ENCODE measurements around the gene PFKFB3. TPM values are rescaled to one million over a fixed set of nuclear protein-coding genes. Genes with fewer than 3 reads are reported as not detected.
A peak's percentile ranks its signal among the peaks of the same experiment; 100 is the strongest.

Gene PFKFB3
- polyA plus RNA-seq, 3 donors = 12.2 to 101 (median 15.8) TPM

DNA sequence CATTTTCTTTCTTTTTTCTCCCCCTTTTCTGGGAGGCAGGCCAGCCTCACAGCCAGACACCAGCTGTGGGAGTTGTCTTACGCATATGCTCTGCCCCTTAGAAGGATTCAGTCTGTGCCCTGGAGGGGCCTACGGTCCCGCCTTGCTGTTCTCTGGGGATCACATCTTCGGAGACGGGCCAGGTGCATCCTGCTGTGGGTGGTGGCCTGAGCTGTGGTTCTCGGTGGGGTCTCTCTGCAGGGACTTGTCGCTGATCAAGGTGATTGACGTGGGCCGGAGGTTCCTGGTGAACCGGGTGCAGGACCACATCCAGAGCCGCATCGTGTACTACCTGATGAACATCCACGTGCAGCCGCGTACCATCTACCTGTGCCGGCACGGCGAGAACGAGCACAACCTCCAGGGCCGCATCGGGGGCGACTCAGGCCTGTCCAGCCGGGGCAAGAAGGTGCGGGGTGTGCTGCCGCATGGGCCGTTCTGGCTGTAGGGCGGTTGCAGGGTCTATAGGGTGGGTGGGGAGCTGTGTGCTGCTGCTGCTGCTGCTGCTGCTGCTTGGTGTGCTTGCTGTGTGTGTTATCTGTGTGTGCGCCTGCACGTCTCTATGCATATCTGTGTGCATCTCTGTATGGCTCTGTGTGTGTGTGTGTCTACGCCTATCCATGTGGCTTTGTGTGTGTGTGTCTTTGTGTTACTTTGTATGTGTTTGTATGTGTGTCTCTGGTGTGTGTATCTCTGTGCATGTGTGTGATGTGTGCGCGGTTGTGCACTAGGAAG lies 17.9 kb downstream of the PFKFB3 start:
- no peak overlapping the region for H3K4me2 ChIP-seq (replicated peaks; ENCODE audit: extremely low read depth, low read length, poor library complexity, severe bottlenecking)
- H3K27me3 Mint-ChIP-seq (ENCODE audit: low read depth in 3 of 3) = peaks cover 0 to 3% (median 2%) of the 10 kb centered on the region in 3 donors
- 98% methylated on average over 31 of the region's 32 CpGs for WGBS (ENCODE audit: insufficient coverage)
- H3K9me3 Mint-ChIP-seq = peaks cover 0 to 2% (median 0%) of the 10 kb centered on the region in 7 donors
- H3K36me3 ChIP-seq (replicated peaks in 1 of 2; ENCODE audit: control insufficient read depth in 1 of 2, insufficient read depth in 2 of 2, low read length in 2 of 2) = peaks cover 96 to 98% of the 10 kb centered on the region in 2 donors
- intact Hi-C loops (cut with micrococcal nuclease) = no loop called here
- peak overlapping the region in 2 of 7 donors; percentile 25 to 33 for H3K27ac Mint-ChIP-seq
- no peaks in the 10 kb centered on the region for H3K9me3 ChIP-seq (replicated peaks in 1 of 2; ENCODE audit: control insufficient read depth in 1 of 2, insufficient read depth in 1 of 2, low read length in 2 of 2)
- H3K4me3 ChIP-seq (replicated peaks in 1 of 3; ENCODE audit: low read depth in 2 of 3, low read length in 3 of 3) = no peak overlapping the region
- no peaks in the 10 kb centered on the region for H3K4me1 Mint-ChIP-seq
- H4K20me1 ChIP-seq (ENCODE audit: insufficient read depth, low read length) = peaks cover 85% of the 10 kb centered on the region
- H2AFZ ChIP-seq (ENCODE audit: insufficient read depth, low read depth, low read length, poor library complexity, severe bottlenecking) = no peak overlapping the region
- peaks cover 96 to 98% of the 10 kb centered on the region in 2 donors for H3K36me3 Mint-ChIP-seq
- no peaks in the 10 kb centered on the region for H3K4me1 ChIP-seq (ENCODE audit: control insufficient read depth in 1 of 2, insufficient read depth in 2 of 2, low read length in 2 of 2)
- TF ChIP-seq, protein P1, sequence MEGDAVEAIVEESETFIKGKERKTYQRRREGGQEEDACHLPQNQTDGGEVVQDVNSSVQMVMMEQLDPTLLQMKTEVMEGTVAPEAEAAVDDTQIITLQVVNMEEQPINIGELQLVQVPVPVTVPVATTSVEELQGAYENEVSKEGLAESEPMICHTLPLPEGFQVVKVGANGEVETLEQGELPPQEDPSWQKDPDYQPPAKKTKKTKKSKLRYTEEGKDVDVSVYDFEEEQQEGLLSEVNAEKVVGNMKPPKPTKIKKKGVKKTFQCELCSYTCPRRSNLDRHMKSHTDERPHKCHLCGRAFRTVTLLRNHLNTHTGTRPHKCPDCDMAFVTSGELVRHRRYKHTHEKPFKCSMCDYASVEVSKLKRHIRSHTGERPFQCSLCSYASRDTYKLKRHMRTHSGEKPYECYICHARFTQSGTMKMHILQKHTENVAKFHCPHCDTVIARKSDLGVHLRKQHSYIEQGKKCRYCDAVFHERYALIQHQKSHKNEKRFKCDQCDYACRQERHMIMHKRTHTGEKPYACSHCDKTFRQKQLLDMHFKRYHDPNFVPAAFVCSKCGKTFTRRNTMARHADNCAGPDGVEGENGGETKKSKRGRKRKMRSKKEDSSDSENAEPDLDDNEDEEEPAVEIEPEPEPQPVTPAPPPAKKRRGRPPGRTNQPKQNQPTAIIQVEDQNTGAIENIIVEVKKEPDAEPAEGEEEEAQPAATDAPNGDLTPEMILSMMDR (IDR thresholded peaks at IDR 0.05) = no peak
- H3K27ac ChIP-seq (ENCODE audit: low read depth in 1 of 2, low read length in 2 of 2) = no peak overlapping the region
- peak overlapping the region in 1 of 2 donors; percentile 25 for H3K4me3 Mint-ChIP-seq
- no peaks in the 10 kb centered on the region for H3K27me3 ChIP-seq (ENCODE audit: control insufficient read depth in 2 of 2, insufficient read depth in 2 of 2, low read length in 2 of 2)
- no peaks in the 10 kb centered on the region for H3K79me2 ChIP-seq (ENCODE audit: insufficient read depth, low read length)
- no peak for DNase-seq
- H3K9ac ChIP-seq (ENCODE audit: insufficient read depth, low read length, poor library complexity, severe bottlenecking) = no peak overlapping the region

DNA sequence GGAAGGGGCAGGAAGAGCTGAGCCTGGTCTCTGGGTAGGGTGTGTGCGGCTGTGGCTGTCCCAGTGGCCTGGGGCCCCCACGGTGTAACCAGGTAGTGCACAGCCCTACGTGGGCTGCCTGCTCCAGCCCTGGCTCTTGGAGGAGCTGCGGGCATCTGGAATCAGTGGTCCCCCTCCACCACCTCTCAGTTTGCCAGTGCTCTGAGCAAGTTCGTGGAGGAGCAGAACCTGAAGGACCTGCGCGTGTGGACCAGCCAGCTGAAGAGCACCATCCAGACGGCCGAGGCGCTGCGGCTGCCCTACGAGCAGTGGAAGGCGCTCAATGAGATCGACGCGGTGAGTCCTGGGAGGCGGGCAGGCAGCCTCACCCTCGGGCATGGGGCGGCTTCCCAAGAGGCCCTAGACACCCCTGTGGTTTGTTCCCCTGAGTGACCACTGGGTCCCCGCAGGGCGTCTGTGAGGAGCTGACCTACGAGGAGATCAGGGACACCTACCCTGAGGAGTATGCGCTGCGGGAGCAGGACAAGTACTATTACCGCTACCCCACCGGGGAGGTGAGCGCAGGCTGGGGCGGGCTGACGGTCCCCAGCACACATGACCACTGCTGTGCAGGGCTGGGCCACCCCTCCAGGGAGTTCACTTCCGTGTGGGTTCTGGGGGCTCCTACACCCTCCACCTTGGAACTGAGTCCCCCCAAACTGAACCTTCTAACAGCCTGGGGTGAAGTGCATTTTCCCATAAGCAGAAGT lies 18.6 kb downstream of the PFKFB3 start:
- 98% methylated on average over 28 of the region's 30 CpGs for WGBS (ENCODE audit: insufficient coverage)
- H3K27me3 Mint-ChIP-seq (ENCODE audit: low read depth in 3 of 3) = peaks cover 0 to 7% (median 2%) of the 10 kb centered on the region in 3 donors
- peaks cover 98% of the 10 kb centered on the region in 2 donors for H3K36me3 Mint-ChIP-seq
- Histone ChIP-seq H3K4me1 (ENCODE audit: control insufficient read depth in 1 of 2, insufficient read depth in 2 of 2, low read length in 2 of 2) (no peaks in the 10 kb centered on the region), H3K9me3 (replicated peaks in 1 of 2; ENCODE audit: control insufficient read depth in 1 of 2, insufficient read depth in 1 of 2, low read length in 2 of 2) (no peaks in the 10 kb centered on the region), H3K36me3 (replicated peaks in 1 of 2; ENCODE audit: control insufficient read depth in 1 of 2, insufficient read depth in 2 of 2, low read length in 2 of 2) (peaks cover 96 to 98% of the 10 kb centered on the region in 2 donors), H3K4me2 (replicated peaks; ENCODE audit: extremely low read depth, low read length, poor library complexity, severe bottlenecking) (no peak overlapping the region), H2AFZ (ENCODE audit: insufficient read depth, low read depth, low read length, poor library complexity, severe bottlenecking) (no peak overlapping the region), H3K27ac (ENCODE audit: low read depth in 1 of 2, low read length in 2 of 2) (no peak overlapping the region), H3K4me3 (replicated peaks in 1 of 3; ENCODE audit: low read depth in 2 of 3, low read length in 3 of 3) (no peak overlapping the region), H3K79me2 (ENCODE audit: insufficient read depth, low read length) (no peaks in the 10 kb centered on the region), H3K9ac (ENCODE audit: insufficient read depth, low read length, poor library complexity, severe bottlenecking) (no peak overlapping the region), H3K27me3 (ENCODE audit: control insufficient read depth in 2 of 2, insufficient read depth in 2 of 2, low read length in 2 of 2) (no peaks in the 10 kb centered on the region), H4K20me1 (ENCODE audit: insufficient read depth, low read length) (peaks cover 85% of the 10 kb centered on the region)
- H3K27ac Mint-ChIP-seq = peak overlapping the region in 3 of 7 donors; percentile 54 to 64 (median 63)
- peaks cover 0 to 2% (median 0%) of the 10 kb centered on the region in 7 donors for H3K9me3 Mint-ChIP-seq
- DNase-seq = no peak
- intact Hi-C loops (cut with micrococcal nuclease) = no loop called here
- H3K4me1 Mint-ChIP-seq = no peaks in the 10 kb centered on the region
- H3K4me3 Mint-ChIP-seq = no peak overlapping the region
- TF ChIP-seq, protein P1 (IDR thresholded peaks at IDR 0.05) = no peak
